CD4-positive, alpha-beta T cell treated with Interleukin-6 for 4 hours (primary cell): ENCODE measurements around the gene RAD18.

ENCODE experiments used
- DNase-seq: peaks from one replicate; pipeline ENCODE4 v3.0.0-alpha.2; 2020; ENCODE audit warnings: mixed read lengths

RAD18 gene

GRCh38 chr3:8963137-8963853 is at the start of gene RAD18:
RAD18 (minus strand) TSS chr3:8963472; CDS start chr3:8963385, 87 bp downstream.
- DNase-seq, result peak; percentile 95

GRCh38 chr3:9012521-9012920 is 49.2 kb upstream of the RAD18 start:
- no peak for DNase-seq

GRCh38 chr3:9009976-9010545 is 46.8 kb upstream of the RAD18 start:
- DNase-seq, result no peak

- DNase-seq, result no peak
Measured at GRCh38 chr3:9008550-9009255, 45.4 kb upstream of the RAD18 start.

GRCh38 chr3:9007928-9008327 is 44.7 kb upstream of the RAD18 start:
- no peak for DNase-seq

- DNase-seq, result no peak
Measured at GRCh38 chr3:9007213-9007612, 43.9 kb upstream of the RAD18 start.

- DNase-seq, result no peak
Measured at GRCh38 chr3:9000041-9000440, 36.8 kb upstream of the RAD18 start.

GRCh38 chr3:8997151-8997550 is 33.9 kb upstream of the RAD18 start:
- no peak for DNase-seq

GRCh38 chr3:8996681-8997121 is 33.4 kb upstream of the RAD18 start:
- no peak for DNase-seq

- DNase-seq, result no peak
Measured at GRCh38 chr3:8996216-8996615, 32.9 kb upstream of the RAD18 start.

GRCh38 chr3:8994226-8994625 is 31.0 kb upstream of the RAD18 start:
- no peak for DNase-seq

GRCh38 chr3:8993331-8993730 is 30.1 kb upstream of the RAD18 start:
- DNase-seq, result no peak

GRCh38 chr3:8992854-8993253 is 29.6 kb upstream of the RAD18 start:
- no peak for DNase-seq

- no peak for DNase-seq
Measured at GRCh38 chr3:8992199-8992598, 28.9 kb upstream of the RAD18 start.

- DNase-seq, result no peak
Measured at GRCh38 chr3:8990266-8991215, 27.3 kb upstream of the RAD18 start.

GRCh38 chr3:8988791-8989558 is 25.7 kb upstream of the RAD18 start:
- DNase-seq, result no peak

GRCh38 chr3:8988384-8988655 is 25.0 kb upstream of the RAD18 start:
- DNase-seq, result no peak

GRCh38 chr3:8987645-8988383 is 24.5 kb upstream of the RAD18 start:
- DNase-seq, result peak; percentile 62

- DNase-seq, result no peak
Measured at GRCh38 chr3:8987226-8987625, 24.0 kb upstream of the RAD18 start.

- no peak for DNase-seq
Measured at GRCh38 chr3:8986741-8987140, 23.5 kb upstream of the RAD18 start.

- no peak for DNase-seq
Measured at GRCh38 chr3:8985876-8986275, 22.6 kb upstream of the RAD18 start.

- DNase-seq, result no peak
Measured at GRCh38 chr3:8985411-8985831, 22.1 kb upstream of the RAD18 start.
